HG03139 (cell line): Measurements from ENCODE around the gene ZFYVE27.
A peak's percentile ranks its signal among the peaks of the same experiment; 100 is the strongest.
"Not testable (repeated sequence)": the region's sequence is repeated elsewhere in the genome, so short reads cannot be mapped to it uniquely, and the experiment has no call there.

Experiments
- ATAC-seq: cut with Tn5 transposase; IDR thresholded peaks from one replicate; pipeline ENCODE4 v1.9.1; 2021; ENCODE audit not compliant: unreplicated experiment

ZFYVE27 gene

GRCh38 chr10:97736902-97737769 is at the start of gene ZFYVE27:
ZFYVE27 (plus strand) TSS chr10:97737128; CDS start chr10:97738478, 1,350 bp downstream.
- peak; percentile 80 for ATAC-seq

GRCh38 chr10:97687785-97688781 is 48.8 kb upstream of the ZFYVE27 start:
- no peak for ATAC-seq

DNA sequence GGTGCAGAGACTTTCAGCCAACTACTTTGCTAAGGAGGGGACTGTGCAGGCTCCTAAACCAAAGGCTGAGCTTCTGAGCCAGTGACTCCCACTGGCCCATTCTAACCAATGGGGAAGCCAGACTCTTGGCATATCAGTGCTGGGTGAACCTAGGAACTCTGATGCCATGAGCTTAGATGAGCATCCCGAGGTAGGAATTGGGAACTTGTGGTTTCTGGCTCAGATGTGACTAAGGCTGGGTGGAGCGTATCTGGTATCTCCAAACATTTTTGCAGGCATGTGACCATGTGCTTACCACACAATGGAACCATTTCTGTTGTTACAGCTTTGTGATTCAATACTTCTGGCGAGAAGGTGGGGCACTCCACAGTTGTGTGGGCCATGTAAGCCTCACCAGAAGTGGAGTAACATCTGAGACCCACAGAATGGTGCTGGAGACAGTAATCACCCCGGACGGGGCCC is 47.3 kb upstream of the ZFYVE27 start:
- no peak for ATAC-seq

GRCh38 chr10:97690133-97690532 is 46.8 kb upstream of the ZFYVE27 start:
- ATAC-seq = no peak

- ATAC-seq = not testable (repeated sequence)
Measured at GRCh38 chr10:97698072-97698655, 38.8 kb upstream of the ZFYVE27 start.

- ATAC-seq = no peak
Measured at GRCh38 chr10:97701438-97702069, 35.4 kb upstream of the ZFYVE27 start.

- no peak for ATAC-seq
Measured at GRCh38 chr10:97703398-97704067, 33.4 kb upstream of the ZFYVE27 start.

- no peak for ATAC-seq
Measured at GRCh38 chr10:97704341-97704740, 32.6 kb upstream of the ZFYVE27 start.

- ATAC-seq = no peak
Measured at GRCh38 chr10:97705006-97705670, 31.8 kb upstream of the ZFYVE27 start.

GRCh38 chr10:97707134-97707861 is 29.6 kb upstream of the ZFYVE27 start:
- no peak for ATAC-seq

DNA sequence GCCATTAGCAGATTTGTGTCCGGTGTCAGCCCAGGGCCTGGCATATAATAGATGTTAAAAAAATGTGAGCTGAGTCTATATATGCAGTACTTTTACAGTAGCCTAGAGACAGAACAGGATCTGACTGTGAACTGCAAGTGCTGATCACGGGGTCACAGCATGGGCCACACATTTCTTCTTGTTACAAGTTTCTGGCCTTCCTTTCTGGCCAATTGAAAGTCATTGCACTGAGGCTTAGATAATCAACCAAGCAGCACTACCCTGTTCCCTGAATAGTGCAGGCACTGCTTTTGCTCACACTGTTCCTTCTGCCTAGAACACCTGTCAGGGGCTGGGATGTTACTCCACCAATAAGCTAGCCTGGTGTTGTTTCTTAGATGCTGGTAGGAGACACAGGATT is 28.8 kb upstream of the ZFYVE27 start:
- ATAC-seq = no peak

- ATAC-seq = no peak
Measured at GRCh38 chr10:97708976-97709946, 27.7 kb upstream of the ZFYVE27 start.

DNA sequence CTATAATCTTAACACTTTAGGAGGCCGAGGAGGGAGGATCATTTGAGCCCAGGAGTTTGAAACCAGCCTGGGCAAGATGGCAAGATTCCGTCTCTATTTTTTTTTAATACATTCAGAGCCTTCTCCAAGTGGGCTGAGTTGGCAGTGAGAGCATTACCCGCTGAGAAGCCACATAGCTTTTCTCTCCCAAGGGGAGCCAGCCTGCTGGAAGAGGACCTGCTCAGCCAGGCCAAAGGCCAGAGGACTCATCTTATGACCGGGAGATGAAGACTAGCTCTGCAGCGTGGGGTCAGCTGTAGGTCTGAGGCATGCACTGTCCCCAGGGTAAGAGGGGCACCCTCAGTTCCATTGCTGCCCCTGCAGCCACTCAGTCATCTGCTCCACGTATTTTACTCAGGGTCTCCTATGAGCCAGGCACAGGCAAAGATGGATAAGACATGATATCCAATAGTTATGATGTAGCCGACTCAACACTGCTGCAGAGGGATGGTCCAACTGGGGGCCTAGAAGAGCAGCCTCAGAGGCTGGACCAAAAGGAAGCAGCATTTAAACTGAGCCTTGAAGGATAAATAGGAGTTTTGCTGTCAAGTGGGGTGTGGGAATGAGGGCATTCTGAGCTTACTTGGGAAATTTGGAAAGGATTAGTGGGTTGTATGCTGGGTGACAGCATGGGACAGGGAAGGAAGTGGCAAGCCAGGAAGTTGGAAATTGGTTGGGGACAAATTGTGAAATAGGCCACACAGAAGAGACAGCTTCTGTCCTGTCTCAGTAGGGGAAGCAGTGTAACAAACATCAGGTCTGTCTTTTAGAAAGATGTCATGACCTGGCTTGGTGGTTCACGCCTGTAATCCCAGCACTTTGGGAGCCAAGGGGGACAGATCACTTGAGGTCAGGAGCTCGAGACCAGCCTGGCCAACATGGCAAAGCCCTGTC is 25.0 kb upstream of the ZFYVE27 start:
- ATAC-seq = no peak

DNA sequence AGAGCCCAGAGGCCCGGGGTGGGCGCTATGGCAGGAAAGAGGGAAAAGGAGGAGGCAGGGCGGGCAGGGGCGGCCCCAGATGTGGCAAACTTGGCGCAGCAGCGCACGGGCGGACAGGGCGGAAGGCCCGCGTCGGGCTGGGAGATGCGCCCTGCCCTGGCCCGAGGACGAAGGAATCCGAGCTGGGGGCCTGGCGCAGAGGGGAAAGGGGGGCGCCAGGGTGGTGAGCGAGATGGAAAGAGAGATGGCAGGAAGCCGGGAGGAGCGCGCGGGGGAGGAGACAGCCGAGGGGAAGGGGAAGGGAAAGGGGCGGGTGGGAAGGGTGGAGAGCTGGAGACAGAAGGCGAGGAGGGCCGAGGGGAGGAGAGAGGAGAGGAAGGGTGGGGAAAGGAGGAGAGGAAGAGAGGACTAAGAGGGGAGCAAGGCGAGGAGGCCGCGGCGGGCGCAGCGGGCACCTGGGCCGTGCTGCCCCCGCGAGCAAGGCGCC is 23.5 kb upstream of the ZFYVE27 start, which contains the start of gene MARVELD1:
MARVELD1 (plus strand) TSS at position 392 of the 487 bp plus-strand sequence. CDS start 147 bp downstream, outside the sequence.
- no peak for ATAC-seq

DNA sequence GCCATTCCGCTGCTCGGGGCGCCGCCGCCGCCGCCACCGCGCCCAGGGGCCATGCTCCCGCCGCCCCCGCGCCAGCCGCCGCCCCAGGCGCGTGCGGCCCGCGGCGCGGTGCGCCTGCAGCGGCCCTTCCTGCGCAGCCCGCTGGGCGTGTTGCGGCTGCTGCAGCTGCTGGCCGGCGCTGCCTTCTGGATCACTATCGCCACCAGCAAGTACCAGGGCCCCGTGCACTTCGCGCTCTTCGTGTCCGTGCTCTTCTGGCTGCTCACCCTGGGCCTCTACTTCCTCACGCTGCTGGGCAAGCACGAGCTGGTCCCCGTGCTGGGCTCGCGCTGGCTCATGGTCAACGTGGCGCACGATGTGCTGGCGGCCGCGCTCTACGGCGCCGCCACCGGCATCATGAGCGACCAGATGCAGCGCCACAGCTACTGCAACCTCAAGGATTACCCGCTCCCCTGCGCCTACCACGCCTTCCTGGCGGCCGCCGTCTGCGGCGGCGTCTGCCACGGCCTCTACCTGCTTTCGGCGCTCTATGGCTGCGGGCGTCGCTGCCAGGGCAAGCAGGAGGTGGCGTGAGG is 23.0 kb upstream of the ZFYVE27 start:
- peak; percentile 71 for ATAC-seq
